GM21528 (cell line): ENCODE results near the gene PTPRD.

ENCODE experiments used
- ATAC-seq: cut with Tn5 transposase; IDR thresholded peaks from one replicate; pipeline ENCODE4 v1.9.1; 2021; ENCODE audit warnings: mild to moderate bottlenecking, moderate library complexity; ENCODE audit not compliant: unreplicated experiment, low FRiP score

PTPRD gene

DNA sequence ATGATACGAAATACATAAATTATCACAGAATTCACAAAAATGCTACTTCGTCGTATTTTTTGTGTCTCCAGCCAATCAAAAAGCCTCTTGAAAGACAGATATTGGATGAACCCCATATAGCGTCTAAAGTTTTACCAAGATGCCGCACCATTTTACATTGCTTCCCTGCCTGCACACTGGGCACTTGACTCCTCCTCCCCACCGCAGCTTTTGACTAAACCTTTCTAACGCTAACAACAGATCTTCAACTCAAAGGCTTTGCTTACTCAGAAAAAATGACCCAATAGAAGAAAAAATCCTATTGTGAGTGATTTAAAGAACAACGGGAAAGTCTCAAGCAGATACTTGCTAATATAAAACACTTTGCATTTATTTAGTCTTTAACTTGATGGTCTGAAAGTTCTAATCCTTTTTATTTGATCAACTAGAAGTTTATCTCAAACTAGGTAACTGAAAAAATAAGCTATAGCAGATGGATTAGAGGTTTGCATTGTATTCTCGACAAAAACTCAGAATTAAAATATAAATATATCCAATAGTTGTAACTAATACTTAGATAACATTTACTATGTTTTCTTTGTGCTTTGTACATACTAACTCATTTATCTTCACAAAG is 2204.1 kb downstream of the PTPRD start:
- no peak for ATAC-seq

DNA sequence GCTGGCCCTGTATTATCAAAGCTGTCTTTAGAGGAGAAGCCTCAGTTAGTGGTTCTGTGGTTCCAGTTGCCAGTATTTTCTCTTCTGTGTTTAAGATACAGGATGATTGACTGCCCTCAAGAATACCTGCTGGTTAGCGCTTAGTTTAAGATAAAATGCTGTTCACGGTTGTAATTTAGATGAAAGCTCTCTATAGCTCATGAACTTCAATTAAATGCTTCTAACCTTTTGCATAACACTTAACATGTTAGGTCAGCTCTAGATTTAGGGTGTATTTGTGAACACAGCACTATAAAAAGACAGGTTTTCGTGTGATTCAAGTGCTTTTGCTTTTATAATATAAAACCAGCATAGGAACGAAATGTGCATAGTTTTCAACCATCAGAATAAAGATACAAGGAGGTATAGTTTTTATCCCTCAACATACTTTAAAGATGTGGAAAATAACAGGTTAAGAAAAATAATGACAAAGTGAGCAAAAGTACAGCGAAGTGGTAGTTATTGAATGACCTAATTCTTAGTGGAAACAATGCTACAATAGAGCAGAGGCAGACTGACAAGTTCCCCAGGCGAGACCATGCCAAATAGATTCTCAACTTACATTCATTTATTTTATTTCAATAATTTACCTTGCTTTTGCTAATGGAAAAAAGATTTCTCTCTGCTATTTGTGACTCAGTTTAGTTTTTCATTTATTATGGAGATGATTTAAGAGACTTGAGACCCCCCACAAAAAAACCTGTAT is 2210.7 kb downstream of the PTPRD start:
- no peak for ATAC-seq

DNA sequence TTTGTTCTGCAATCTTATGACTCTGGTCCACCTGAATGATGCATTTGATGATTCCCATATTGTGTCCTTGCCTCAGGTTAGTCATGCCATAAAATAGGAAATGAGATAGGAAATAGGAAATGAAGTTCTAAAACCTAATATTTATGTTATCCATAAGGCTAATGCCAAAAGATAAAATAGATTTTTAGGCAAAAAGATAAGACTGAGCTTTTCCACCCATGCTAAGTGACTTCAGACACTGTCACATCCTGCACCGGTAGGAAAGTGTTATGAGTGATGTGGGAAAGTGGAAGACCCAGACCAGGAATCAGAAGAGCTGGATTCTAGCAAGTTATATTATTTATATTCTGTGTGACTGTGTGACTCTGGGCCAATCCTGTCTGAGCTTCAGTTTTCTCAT is 2212.4 kb downstream of the PTPRD start:
- ATAC-seq, result no peak

DNA sequence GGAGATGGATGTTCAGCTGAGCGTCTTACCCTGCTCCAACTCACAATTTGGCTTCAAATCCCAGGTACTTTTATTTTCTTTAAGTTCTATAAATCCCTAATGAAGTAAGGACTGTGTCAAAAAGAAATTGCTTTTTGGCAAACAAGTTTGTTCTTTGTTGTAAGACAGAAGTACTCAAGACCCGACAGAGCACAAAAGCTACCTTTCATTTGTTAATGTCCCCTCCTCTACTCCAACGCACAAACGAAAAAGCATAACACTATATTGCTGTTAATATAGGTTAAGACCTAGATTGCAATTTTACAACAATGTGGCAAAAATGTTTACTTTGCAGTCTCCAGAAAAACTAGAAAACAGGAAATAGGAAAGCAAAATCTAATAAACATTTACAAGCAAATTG is 2217.8 kb downstream of the PTPRD start:
- ATAC-seq, result no peak

DNA sequence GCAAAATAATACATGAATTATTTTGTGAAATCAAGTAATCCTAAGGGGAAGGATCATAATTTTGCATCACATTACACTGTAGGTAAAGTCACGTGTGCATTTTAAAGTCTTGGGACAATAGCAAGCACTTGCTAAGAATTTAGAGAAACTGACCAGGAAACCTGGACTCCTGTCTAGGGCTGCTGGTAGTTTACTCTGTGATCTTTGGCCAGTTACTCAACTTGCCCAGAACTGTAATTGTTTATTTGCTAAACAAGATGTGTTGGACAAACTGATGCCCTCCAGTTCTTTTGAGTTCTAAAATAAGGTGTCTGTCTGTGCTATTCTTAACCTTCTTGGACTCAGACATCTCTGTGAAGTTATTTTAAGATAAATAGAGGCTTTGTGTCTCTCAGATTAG is 2218.5 kb downstream of the PTPRD start:
- ATAC-seq, result no peak

DNA sequence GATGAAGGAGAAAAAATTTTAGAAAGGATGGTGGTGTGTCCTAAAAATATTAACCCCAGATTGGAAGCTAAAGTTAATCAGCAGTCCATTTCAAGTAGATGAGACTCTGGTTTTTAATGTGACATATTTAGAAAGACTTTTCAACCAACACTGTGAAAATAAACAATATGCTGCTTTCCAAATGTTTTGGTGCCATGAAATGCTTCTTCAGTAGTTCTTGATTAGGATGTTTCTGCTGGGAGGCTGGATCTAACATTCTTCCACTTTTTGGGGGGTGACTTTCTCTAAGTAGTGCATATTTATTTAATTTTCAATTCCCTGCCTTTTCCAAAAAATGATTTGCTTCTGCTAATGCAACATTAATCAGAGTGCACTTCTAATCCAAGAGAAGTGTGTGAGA is 2219.9 kb downstream of the PTPRD start:
- ATAC-seq, result no peak

DNA sequence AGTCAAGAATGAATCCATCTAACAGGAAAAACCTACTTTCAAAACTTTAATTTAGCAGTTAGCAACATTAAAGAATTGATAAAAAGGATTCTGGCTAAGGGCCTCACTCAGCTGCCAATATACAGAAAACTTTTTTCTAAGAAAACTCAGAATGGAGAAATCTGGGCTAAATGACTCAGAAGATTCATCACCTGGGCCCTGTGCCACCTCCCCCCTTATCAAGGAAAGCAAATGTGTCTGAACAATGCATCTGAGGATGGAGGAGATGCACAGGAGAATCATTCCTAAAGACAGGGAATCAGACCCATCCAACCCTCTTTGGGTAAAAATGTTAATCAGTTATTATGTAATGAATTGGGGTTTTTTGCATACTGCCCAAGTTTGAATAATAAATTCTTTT is 2221.2 kb downstream of the PTPRD start:
- no peak for ATAC-seq

DNA sequence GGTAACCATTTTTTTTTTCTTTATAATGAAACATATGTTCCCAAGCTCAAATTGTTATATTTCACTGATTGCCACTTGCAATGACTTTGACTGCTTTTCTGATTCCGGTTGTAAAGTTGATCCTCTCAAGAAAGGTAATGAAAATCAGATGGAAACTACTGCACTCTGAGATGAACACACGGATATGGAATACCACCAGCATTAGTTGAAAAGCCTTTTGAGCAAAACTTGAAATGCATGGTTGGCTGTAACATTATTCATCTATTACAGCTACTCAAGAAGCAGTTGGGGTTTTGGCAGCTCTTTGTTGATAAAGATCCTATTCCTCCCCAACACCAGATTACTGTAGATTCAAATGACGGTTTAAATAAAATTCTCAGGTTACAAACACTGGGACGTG is 2221.7 kb downstream of the PTPRD start:
- ATAC-seq, result no peak

DNA sequence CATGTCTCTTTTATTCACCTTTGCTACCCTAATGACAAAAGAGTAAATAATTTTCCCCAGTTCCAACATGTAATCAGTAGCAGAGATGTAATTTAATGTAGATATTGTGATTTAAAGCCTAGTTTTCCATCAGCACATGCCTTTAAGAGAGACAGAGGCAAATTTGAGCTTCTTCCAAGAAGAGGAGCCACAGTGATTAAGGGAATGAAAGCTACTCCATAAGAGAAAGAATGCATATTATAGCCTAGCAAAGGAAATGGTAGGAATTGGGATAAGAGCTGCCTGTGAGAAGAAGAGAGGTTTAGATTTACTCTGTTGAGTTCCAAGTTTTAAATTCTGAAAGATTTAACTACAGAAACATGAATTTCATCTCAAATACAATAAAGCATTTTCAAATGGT is 2222.2 kb downstream of the PTPRD start:
- ATAC-seq, result no peak

DNA sequence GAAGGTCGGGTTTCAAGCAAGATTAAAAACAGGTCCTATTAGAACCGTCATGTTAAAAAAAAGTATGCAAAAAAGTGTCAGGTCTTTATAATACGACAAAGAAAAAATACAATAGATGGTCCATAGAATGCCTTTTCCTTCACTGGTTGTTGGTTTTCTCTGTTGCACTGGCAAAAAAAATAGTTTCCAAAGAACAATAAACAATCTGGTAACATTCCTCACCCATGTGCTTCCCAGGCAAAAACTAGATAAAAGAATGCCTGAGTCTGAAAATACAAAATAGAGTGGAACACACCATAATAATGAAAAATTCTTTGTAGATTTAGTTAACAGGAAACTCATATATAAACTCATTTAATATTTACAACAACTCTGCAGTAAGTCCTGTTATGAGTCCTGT is 2223.3 kb downstream of the PTPRD start:
- no peak for ATAC-seq

DNA sequence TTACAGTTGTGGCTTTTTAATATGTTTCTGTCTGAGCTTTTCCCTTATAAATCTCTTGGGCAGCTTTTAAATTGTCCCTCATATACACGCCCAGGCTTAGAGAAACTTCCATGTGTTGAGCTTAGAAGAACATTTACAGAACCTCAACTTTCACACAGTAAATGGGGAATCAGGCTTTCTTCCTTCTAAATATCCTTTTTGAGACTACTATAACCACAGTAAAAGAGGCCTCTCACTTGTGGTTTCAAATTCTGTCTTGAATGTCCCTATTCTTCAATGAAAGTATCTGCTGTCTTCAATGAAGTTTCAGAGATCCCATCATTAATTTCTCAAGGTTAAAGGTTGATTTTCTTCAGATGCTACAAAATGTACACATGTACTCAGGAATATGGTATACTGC is 2224.7 kb downstream of the PTPRD start:
- ATAC-seq, result no peak

DNA sequence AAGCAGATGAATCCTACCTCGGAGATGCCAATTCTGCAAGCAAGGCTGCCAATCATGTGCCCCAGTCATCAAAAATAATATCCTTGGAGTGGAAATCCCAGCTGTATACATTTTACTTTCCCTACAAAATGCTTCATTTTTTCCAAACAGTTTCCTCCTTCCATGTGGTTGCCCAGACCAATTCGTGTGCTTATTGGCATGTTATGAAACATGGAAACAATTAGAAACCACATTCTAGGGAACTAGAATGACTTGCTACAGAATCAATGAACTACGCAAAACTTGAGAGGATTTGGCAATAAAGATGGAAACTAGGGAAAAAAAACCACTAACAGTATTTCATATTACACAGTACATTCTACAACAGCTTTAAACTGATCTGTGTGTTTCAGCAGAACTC is 2228.7 kb downstream of the PTPRD start:
- no peak for ATAC-seq

DNA sequence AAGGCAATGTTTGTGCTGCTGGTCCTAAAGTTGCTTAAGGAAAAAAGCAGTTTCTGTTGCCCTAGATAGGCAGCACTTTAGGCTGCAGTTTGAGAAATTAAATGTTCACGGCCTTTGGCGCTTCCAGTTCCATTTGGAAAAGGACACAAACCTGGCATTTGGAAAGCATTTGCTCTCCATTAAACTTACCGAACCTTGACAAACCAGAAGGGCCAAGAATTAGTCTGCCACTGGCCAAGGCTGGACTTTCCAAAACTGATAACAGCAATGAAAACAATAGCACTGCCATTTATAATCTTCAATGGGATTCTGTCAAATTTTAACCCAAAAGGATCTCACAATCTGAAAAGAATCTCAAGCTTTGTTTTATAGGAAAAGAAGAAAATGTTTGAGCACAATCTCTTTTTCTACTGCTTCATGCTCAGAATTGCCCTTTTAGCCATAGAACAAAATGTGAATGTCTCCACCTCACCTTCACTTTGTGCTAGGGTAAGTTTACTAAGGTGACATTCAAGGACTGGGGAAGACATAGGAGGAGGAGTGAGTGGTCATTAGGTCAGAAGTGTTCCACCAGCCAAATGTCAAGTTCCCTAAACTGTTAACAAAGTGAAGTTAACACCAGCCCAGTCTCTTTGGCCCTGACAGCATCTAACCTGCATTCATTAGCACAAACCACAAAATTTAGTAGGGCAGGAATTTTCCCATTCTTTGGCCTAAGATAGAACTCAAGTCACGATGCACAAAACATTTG is 2229.8 kb downstream of the PTPRD start:
- no peak for ATAC-seq

DNA sequence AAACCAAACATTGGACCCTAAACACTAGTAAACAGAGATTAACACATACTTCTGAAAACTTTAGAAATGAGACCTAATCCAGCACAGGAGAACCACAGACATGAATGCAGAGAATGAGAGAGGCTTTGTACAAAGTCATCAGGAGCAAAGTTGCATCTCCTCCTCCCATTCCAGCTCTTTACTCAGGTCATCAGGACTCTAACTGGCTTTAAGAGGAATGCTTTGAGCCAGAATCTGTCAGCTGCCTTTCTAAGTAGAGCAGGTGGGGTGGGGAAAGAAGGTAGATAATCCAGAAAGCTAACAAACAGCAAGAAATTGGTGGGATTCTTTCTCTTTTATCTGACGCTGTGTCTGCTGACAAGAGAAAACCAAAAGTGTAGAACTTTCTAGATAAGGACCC is 2230.5 kb downstream of the PTPRD start:
- ATAC-seq, result no peak

DNA sequence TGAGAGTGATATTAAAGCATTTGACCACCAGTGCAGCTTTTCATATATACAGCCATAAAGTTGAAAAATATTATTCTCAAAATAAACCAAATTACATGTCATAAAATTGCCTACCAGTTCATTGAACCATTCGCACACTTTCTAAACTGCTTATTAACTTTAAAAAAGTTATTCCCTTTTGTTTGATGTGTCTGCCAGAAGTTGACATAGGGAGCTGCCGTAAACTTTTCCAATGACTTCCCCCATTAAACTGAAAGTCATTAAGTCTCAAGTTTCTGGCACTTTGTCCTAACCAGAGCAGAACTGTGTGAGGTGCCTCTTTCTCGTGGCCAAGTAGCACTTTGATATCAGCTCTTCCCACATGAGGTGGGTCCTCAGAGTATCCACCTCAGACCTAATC is 2231.2 kb downstream of the PTPRD start:
- ATAC-seq, result no peak

DNA sequence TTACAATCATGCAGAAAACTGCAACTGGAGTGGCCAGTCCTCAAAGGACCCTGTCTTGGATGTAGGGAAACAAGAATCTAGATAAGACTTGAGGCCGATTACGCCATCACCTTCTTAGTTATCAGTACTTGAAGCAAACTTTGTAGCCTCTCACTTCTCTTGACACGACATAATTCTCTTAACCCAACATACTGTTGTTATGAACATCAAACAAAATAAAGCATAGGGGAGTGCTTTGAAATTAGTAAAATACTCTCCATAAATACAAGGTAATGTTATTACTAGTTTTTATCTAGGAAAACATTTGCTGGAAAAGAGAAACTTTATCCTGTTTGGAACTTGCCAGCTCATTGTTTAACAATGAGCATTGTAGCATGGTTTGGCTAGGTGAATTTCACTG is 2238.3 kb downstream of the PTPRD start:
- no peak for ATAC-seq

DNA sequence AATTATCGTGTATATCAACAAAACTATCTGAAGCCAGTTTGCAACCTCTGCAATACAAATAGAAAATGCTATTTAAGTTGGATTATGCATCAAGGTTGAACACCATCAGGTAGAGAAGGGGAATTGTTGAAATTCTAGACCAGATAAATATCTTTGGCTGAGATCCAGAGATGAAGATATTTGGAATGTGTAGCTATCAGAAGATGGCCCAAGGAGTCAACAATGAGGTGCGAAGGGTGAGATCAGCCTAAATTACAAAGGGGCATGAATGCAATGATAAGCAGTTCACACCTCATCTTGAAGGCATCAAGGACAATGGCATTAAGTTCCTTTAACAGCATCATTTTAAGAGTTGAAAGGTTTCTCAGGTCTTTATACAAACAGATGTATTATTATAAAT is 2241.1 kb downstream of the PTPRD start:
- ATAC-seq, result no peak

DNA sequence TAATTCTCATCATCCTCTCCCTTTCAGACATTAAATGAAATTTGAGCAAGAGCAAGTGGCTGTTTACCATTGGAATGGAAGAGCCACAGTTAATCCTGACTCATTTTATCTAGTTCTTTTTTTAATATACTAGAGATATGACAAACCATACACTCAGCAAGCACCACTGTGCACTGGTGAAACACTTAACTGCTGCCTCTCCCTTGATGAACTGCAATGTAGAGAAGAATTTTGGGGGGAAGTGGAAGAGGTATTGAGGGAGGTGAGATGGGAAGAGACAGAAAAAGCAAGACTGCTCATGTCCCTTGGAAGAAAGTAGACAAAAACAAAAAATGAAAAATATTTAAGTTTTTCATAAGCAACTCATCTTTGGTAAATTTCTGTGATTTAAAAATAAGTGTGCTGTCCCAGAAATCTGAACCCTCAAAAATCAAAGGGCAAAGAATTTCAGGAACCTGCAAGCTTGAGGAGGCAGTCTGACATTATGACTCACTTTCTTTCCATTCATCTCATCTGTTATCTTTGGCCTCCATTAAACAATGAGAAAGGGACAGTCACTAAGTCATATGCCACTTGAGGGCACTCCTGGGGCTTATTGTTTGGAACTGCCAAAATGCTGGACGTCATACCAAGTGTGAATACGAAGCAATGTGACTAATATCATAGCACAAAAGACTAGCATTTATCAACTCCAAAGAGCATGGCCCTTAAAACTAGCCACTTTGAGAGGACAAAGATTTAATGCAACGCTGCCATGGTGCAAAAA is 2246.5 kb downstream of the PTPRD start:
- ATAC-seq, result no peak

DNA sequence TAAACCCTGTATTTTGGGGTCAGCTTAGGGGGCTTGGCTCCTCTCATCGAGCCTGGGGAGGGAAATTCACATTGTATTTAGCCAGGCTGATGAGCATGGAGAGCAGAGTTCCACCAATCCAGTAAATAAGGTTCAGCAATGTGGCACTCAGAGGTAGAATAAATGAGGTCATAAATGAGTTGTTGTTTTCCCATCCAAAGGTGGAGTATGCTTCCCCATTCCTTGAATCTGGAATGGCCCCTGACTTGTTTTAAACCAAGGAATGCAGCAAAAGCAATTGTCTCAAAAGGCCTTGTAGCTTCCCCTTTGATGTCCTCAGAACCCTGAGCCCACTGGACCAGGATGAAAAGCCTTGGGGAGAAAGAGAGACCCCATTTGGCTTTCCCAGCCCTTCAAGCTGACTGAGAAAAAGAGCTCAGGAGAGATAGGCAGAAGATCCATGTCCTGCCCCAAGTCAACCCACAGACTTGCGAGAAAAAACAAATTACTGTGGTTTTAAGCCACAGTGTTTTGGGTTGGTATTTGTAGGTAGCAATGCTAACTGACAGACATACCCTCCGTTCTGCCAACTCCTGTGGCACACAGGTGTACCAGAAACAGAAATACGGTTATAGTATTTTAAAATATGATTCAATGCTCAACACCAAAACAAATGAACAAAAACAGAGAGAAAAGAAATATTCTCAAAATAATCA is 2247.2 kb downstream of the PTPRD start:
- ATAC-seq, result no peak

DNA sequence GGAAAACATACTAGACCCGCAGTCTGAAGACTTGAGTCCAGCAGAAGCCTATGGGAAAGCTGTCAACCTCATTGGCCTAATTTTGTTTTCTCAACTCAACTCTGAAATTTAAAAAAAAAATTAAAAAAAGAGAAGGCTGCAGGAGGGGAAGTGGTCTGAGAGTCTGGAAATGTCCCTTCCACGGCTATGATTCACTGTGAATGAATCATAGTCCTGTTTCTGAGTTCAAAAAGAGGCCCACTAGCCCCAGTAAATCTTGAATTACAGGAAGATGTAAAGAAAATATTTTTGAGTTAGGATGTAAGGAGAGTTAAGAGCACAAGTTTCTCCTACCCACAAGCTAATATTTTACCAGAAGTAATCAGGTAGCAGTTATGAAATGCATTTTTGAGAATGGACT is 2247.8 kb downstream of the PTPRD start:
- no peak for ATAC-seq
